ENCODE results near the gene OSBPL5. TPM values are rescaled to one million over a fixed set of nuclear protein-coding genes. Genes with fewer than 3 reads are reported as not detected.

The OSBPL5 gene
- total and polyA plus RNA-seq, 2 of the 4 experiments (the other 2 are of a cell fraction), result 14.9 to 22.3 TPM

GRCh38 chr11:3129591-3130268 lies 35.4 kb downstream of the OSBPL5 start:
- H2BK5ac ChIP-seq (ENCODE audit: low read depth, low read length, poor library complexity, severe bottlenecking), result no peak overlapping the region
- no peak overlapping the region for H2AK9ac ChIP-seq (replicated peaks; ENCODE audit: low read depth, low read length, poor library complexity)
- no peak for DNase-seq
- H3K27ac ChIP-seq (ENCODE audit: insufficient read depth, low read length), result no peak overlapping the region
- no peak overlapping the region for H3K9ac ChIP-seq (ENCODE audit: low read depth, low read length)
- H3K18ac ChIP-seq (ENCODE audit: low read depth, low read length), result no peak overlapping the region
- no peak overlapping the region for H4K5ac ChIP-seq (ENCODE audit: low read depth, low read length)
- H3K4me1 ChIP-seq (ENCODE audit: control insufficient read depth, insufficient read depth, low read length), result peaks cover 2% of the 10 kb centered on the region
- no peaks in the 10 kb centered on the region for H3K27me3 ChIP-seq (ENCODE audit: control insufficient read depth, insufficient read depth, low read length)
- peaks cover 0 to 34% of the 10 kb centered on the region in 2 experiments; a peak in 2 of 4 replicates for H3K79me1 ChIP-seq (ENCODE audit: low read depth in 1 of 2, low read length in 2 of 2)
- ChIA-PET CTCF (no interaction called here), POLR2A (ENCODE audit: unreplicated experiment) (interaction anchor here (0.8 kb wide), 1 partner anchor 440 kb away, joined by 4 read pairs; no protein-coding TSS in a partner anchor)
- H3K36me3 ChIP-seq (ENCODE audit: control insufficient read depth, insufficient read depth, low read length), result peaks cover 26% of the 10 kb centered on the region
- TF ChIP-seq RAD21 (IDR thresholded peaks at IDR 0.05; ENCODE audit: low read length) (no peak), MAFK (IDR thresholded peaks at IDR 0.05; ENCODE audit: low read depth, low read length) (no peak), CTCF (conservative IDR thresholded peaks at IDR 0.05; ENCODE audit: low read depth, low read length) (no peak), MXI1 (IDR thresholded peaks at IDR 0.05; ENCODE audit: borderline replicate concordance, low read depth, low read length) (no peak), ELK1 (IDR thresholded peaks at IDR 0.05; ENCODE audit: borderline replicate concordance, low read depth, low read length) (no peak), MAZ (IDR thresholded peaks at IDR 0.05; ENCODE audit: borderline replicate concordance, low read depth, low read length) (no peak), SMC3 (IDR thresholded peaks at IDR 0.05; ENCODE audit: low read depth, low read length) (no peak), FOS (IDR thresholded peaks at IDR 0.05; ENCODE audit: low read depth, low read length) (no peak), BHLHE40 (IDR thresholded peaks at IDR 0.05; ENCODE audit: low read depth, low read length) (no peak), NFE2L2 (IDR thresholded peaks at IDR 0.05; ENCODE audit: low read depth, low read length) (no peak)
- TF ChIP-seq, protein P1, sequence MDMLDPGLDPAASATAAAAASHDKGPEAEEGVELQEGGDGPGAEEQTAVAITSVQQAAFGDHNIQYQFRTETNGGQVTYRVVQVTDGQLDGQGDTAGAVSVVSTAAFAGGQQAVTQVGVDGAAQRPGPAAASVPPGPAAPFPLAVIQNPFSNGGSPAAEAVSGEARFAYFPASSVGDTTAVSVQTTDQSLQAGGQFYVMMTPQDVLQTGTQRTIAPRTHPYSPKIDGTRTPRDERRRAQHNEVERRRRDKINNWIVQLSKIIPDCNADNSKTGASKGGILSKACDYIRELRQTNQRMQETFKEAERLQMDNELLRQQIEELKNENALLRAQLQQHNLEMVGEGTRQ (IDR thresholded peaks at IDR 0.05; ENCODE audit: low read depth, low read length), result no peak
- no peak overlapping the region for H4K8ac ChIP-seq (ENCODE audit: low read depth in 2 of 2, low read length in 2 of 2)
- no peak overlapping the region for H2AK5ac ChIP-seq (ENCODE audit: low read depth, low read length)
- H4K20me1 ChIP-seq (ENCODE audit: insufficient read depth, low read length), result peaks cover 45% of the 10 kb centered on the region
- ATAC-seq (ENCODE audit: low read depth), result no peak
- no peak overlapping the region for H3K56ac ChIP-seq (ENCODE audit: extremely low read depth, insufficient read depth, low read length)
- dilution Hi-C loops (cut with HindIII; ENCODE audit: low sequenced_read_pairs, unreplicated experiment), result no loop called here
- no peak overlapping the region for H4K91ac ChIP-seq (ENCODE audit: insufficient read depth, low read depth, low read length)
- no peak overlapping the region for H3K14ac ChIP-seq (replicated peaks; ENCODE audit: low read depth, low read length)
- no TSS peak for BruUV-seq (replicated peaks)
- no peak overlapping the region for H3K23ac ChIP-seq (ENCODE audit: low read depth, low read length)
- H2BK120ac ChIP-seq (ENCODE audit: low read depth, low read length), result no peak overlapping the region
- H2BK20ac ChIP-seq (ENCODE audit: low read depth, low read length), result no peak overlapping the region
- no peak overlapping the region for H2BK15ac ChIP-seq (ENCODE audit: low read depth, low read length)
- WGBS, 2 experiments (ENCODE audit: extremely low coverage in 2 of 2, insufficient read length in 1 of 2), result 86% methylated on average over 12 of the region's 21 CpGs; no CpG with 5 or more reads in 1 of the 2 experiments
- in situ Hi-C loops (cut with MboI; ENCODE audit: low sequenced_read_pairs), result no loop called here
- H3K4me2 ChIP-seq (ENCODE audit: low read depth, low read length), result no peak overlapping the region
- no peak overlapping the region for H2AFZ ChIP-seq (replicated peaks; ENCODE audit: low read length, poor library complexity)
- intact Hi-C loops (cut with micrococcal nuclease), result no loop called here
- H3K9me1 ChIP-seq (ENCODE audit: insufficient read depth, low read length), result peaks cover 3% of the 10 kb centered on the region
- no peak overlapping the region for H3K4ac ChIP-seq (ENCODE audit: low read depth, low read length)
- no peaks in the 10 kb centered on the region for H3K9me3 ChIP-seq (ENCODE audit: control insufficient read depth, insufficient read depth, low read length)
- H3K4me3 ChIP-seq (ENCODE audit: insufficient read depth, low read depth, low read length), result no peak overlapping the region

Data from IMR-90 (cell line).